Neural progenitor cell (in vitro differentiated cells): Measurements from ENCODE around the gene SLC23A2. TPM values are rescaled to one million over a fixed set of nuclear protein-coding genes. Genes with fewer than 3 reads are reported as not detected.
A peak's percentile ranks its signal among the peaks of the same experiment; 100 is the strongest.
"Not testable (repeated sequence)": the region's sequence is repeated elsewhere in the genome, so short reads cannot be mapped to it uniquely, and the experiment has no call there.

Source experiments
- DNase-seq: peaks from one replicate; pipeline ENCODE4 v3.0.0-alpha.2; 2016; ENCODE audit warnings: low spot score
- H2AFZ ChIP-seq: fragments of 200-600 bp; sonication (generic); replicated peaks from 2 replicates; pipeline ENCODE4 v1.6.1; 2016; ENCODE audit warnings: antibody characterized with exemption
- H3F3A ChIP-seq: fragments of 200-600 bp; sonication (generic); 2 replicates; pipeline ENCODE4 v1.6.1; 2016; ENCODE audit warnings: antibody characterized with exemption, low read depth
- H3K27ac ChIP-seq: fragments of 200-600 bp; sonication (generic); 2 replicates; pipeline ENCODE4 v1.5.1; 2016; ENCODE audit warnings: mild to moderate bottlenecking
- H3K27me3 ChIP-seq: fragments of 200-600 bp; sonication (generic); 2 replicates; pipeline ENCODE4 v1.6.1; 2016; ENCODE audit warnings: mild to moderate bottlenecking, moderate library complexity
- H3K36me3 ChIP-seq: fragments of 200-600 bp; sonication (generic); 2 replicates; pipeline ENCODE4 v1.5.1; 2016
- H3K4me1 ChIP-seq: fragments of 200-600 bp; sonication (generic); 2 replicates; pipeline ENCODE4 v1.6.1; 2016; ENCODE audit warnings: mixed run types
- H3K4me2 ChIP-seq: fragments of 200-600 bp; sonication (generic); 2 replicates; pipeline ENCODE4 v1.6.1; 2016
- H3K4me3 ChIP-seq: fragments of 200-600 bp; sonication (generic); 2 replicates; pipeline ENCODE4 v1.5.1; 2016
- H3K79me2 ChIP-seq: fragments of 200-600 bp; sonication (generic); 2 replicates; pipeline ENCODE4 v1.6.1; 2016; ENCODE audit warnings: low read depth
- H3K9ac ChIP-seq: fragments of 200-600 bp; sonication (generic); 2 replicates; pipeline ENCODE4 v1.6.1; 2016
- H3K9me3 ChIP-seq: fragments of 200-600 bp; sonication (generic); 2 replicates; pipeline ENCODE4 v1.5.1; 2016; ENCODE audit warnings: low read depth
- H4K20me1 ChIP-seq: fragments of 200-600 bp; sonication (generic); 2 replicates; pipeline ENCODE4 v1.6.1; 2016; ENCODE audit warnings: low read depth
- H3K27ac Mint-ChIP-seq: 3 replicates; pipeline ENCODE4 v1.8.0; 2021; ENCODE audit warnings: mixed read lengths
- H3K27me3 Mint-ChIP-seq: 2 replicates; pipeline ENCODE4 v1.8.0; 2022; ENCODE audit warnings: low read depth, mild to moderate bottlenecking, inconsistent platforms, moderate library complexity, mixed read lengths; ENCODE audit not compliant: insufficient read depth
- H3K36me3 Mint-ChIP-seq: 3 replicates; pipeline ENCODE4 v1.8.0; 2021; ENCODE audit warnings: mixed read lengths
- H3K4me1 Mint-ChIP-seq: 3 replicates; pipeline ENCODE4 v1.8.0; 2021; ENCODE audit warnings: mixed read lengths
- H3K4me3 Mint-ChIP-seq: 3 replicates; pipeline ENCODE4 v1.8.0; 2021; ENCODE audit warnings: mild to moderate bottlenecking, moderate library complexity, mixed read lengths
- H3K9me3 Mint-ChIP-seq: 3 replicates; pipeline ENCODE4 v1.8.0; 2020; ENCODE audit warnings: mixed read lengths
- EZH2 ChIP-seq: fragments of 200-600 bp; sonication (generic); IDR thresholded peaks from 2 replicates; pipeline ENCODE4 v1.6.1; 2017; ENCODE audit warnings: antibody characterized with exemption, mild to moderate bottlenecking, moderate library complexity
- EZH2phosphoT487 ChIP-seq: fragments of 200-600 bp; sonication (generic); IDR thresholded peaks from 2 replicates; pipeline ENCODE4 v1.6.1; 2017; ENCODE audit warnings: antibody characterized with exemption
- total RNA-seq: library from RNA; depleted of rRNA; stranded (reverse); fragments of >200 nt; gene quantifications from 2 replicates; pipeline ENCODE4 v1.2.3, GENCODE V29; 2015; ENCODE audit warnings: low replicate concordance
- TF ChIP-seq, protein P1 (sequence below): fragments of 200-600 bp; sonication (generic); IDR thresholded peaks from 2 replicates; pipeline ENCODE4 v1.5.1; 2017; ENCODE audit warnings: antibody characterized with exemption, mild to moderate bottlenecking

The SLC23A2 gene
- total RNA-seq, 1 donor from 2014 or later, result 13.0 TPM

DNA sequence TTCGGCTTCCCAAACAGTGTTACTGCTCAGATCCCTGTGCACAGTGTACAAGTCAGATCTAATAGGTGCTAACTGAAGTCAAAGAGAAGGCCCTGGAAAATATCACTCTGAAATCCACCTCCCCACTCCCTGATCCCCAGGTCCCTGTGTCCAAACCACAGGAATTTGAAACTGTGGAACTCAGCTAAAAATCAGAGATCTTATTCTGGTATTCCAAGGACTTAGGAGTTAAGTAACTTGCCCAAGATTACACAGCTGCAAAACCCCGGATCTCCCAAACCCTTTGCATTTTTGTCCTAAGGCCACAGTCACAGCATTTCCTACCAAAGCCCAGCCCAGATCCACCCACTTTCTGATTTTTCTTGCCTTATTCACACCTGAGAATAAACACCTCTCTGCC is 32.3 kb upstream of the SLC23A2 start:
- TF ChIP-seq, protein P1, sequence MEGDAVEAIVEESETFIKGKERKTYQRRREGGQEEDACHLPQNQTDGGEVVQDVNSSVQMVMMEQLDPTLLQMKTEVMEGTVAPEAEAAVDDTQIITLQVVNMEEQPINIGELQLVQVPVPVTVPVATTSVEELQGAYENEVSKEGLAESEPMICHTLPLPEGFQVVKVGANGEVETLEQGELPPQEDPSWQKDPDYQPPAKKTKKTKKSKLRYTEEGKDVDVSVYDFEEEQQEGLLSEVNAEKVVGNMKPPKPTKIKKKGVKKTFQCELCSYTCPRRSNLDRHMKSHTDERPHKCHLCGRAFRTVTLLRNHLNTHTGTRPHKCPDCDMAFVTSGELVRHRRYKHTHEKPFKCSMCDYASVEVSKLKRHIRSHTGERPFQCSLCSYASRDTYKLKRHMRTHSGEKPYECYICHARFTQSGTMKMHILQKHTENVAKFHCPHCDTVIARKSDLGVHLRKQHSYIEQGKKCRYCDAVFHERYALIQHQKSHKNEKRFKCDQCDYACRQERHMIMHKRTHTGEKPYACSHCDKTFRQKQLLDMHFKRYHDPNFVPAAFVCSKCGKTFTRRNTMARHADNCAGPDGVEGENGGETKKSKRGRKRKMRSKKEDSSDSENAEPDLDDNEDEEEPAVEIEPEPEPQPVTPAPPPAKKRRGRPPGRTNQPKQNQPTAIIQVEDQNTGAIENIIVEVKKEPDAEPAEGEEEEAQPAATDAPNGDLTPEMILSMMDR, result no peak
- no peak for TF ChIP-seq EZH2
- no peak for TF ChIP-seq EZH2phosphoT487
- no peaks in the 10 kb centered on the region for H3K27me3 ChIP-seq
- H3K36me3 ChIP-seq, result no peaks in the 10 kb centered on the region
- H3F3A ChIP-seq, result peaks cover 3% of the 10 kb centered on the region
- H3K27ac ChIP-seq, result no peak overlapping the region
- no peak overlapping the region for H3K4me2 ChIP-seq
- no peak for DNase-seq
- H3K9ac ChIP-seq, result no peak overlapping the region
- H4K20me1 ChIP-seq, result no peaks in the 10 kb centered on the region
- H3K9me3 ChIP-seq, result no peaks in the 10 kb centered on the region
- no peaks in the 10 kb centered on the region for H3K79me2 ChIP-seq
- no peak overlapping the region for H3K4me3 Mint-ChIP-seq
- no peak overlapping the region for H3K4me3 ChIP-seq
- no peaks in the 10 kb centered on the region for H3K36me3 Mint-ChIP-seq
- H3K27me3 Mint-ChIP-seq, result peaks cover 6% of the 10 kb centered on the region
- no peak overlapping the region for H2AFZ ChIP-seq
- H3K9me3 Mint-ChIP-seq, result peaks cover 2% of the 10 kb centered on the region
- peaks cover 13% of the 10 kb centered on the region for H3K4me1 Mint-ChIP-seq
- H3K27ac Mint-ChIP-seq, result no peak overlapping the region
- peaks cover 10% of the 10 kb centered on the region for H3K4me1 ChIP-seq

DNA sequence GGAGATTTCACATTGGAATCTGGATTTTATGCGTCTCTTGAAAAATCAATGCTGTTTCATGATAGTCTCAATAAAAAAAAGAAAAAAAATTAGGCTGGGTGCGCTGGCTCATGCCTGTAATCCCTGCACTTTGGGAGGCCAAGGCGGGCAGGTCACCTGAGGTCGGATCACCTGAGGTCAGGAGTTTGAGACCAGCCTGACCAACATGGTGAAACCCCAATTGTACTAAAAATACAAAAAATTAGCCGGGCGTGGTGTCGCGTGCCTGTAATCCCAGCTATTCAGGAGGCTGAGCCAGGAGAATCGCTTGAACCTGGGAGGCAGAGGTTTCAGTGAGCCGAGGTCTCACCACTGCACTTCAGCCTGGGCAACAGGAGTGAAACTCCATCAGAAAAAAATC is 30.4 kb upstream of the SLC23A2 start:
- not testable (repeated sequence) for H3K4me3 Mint-ChIP-seq, H3K4me2 ChIP-seq, H3K79me2 ChIP-seq, H3K27ac ChIP-seq, H3K27me3 Mint-ChIP-seq, H3K27ac Mint-ChIP-seq, H3K4me3 ChIP-seq, H3K9me3 ChIP-seq, H2AFZ ChIP-seq, DNase-seq, H3F3A ChIP-seq, H3K9ac ChIP-seq, H4K20me1 ChIP-seq, H3K36me3 ChIP-seq, H3K27me3 ChIP-seq, H3K9me3 Mint-ChIP-seq, H3K36me3 Mint-ChIP-seq
- H3K4me1 ChIP-seq, result peaks cover 11% of the 10 kb centered on the region
- H3K4me1 Mint-ChIP-seq, result peaks cover 14% of the 10 kb centered on the region

DNA sequence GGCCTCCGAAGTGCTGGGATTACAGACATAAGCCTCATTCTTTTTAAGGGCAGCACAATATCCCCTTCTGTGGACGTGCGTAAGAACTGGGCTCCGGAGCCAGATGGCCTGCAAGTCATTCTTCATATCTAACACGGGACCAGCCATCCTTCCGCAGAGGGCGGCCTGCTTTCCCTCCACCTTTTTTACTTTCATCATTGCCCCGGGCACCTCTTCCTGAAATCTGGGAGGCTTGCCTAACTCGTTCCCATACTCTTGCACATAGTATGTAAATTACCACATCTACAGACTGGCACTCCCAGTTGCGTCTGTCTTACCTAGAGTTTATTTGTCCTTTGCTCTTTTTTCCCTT is 29.9 kb upstream of the SLC23A2 start:
- Histone ChIP-seq H4K20me1 (no peaks in the 10 kb centered on the region), H3K9ac (no peak overlapping the region), H3K27ac (no peak overlapping the region), H3K4me2 (no peak overlapping the region), H2AFZ (no peak overlapping the region), H3K4me3 (no peak overlapping the region), H3K4me1 (peaks cover 11% of the 10 kb centered on the region), H3K36me3 (no peaks in the 10 kb centered on the region), H3K9me3 (no peaks in the 10 kb centered on the region), H3F3A (peaks cover 4% of the 10 kb centered on the region), H3K27me3 (no peaks in the 10 kb centered on the region), H3K79me2 (no peaks in the 10 kb centered on the region)
- Mint-ChIP-seq H3K4me1 (peaks cover 14% of the 10 kb centered on the region), H3K9me3 (peaks cover 7% of the 10 kb centered on the region), H3K27ac (no peak overlapping the region), H3K36me3 (no peaks in the 10 kb centered on the region), H3K27me3 (peaks cover 6% of the 10 kb centered on the region), H3K4me3 (no peak overlapping the region)
- DNase-seq, result no peak
- TF ChIP-seq, protein P1, result no peak
- TF ChIP-seq EZH2 (no peak), EZH2phosphoT487 (no peak)

DNA sequence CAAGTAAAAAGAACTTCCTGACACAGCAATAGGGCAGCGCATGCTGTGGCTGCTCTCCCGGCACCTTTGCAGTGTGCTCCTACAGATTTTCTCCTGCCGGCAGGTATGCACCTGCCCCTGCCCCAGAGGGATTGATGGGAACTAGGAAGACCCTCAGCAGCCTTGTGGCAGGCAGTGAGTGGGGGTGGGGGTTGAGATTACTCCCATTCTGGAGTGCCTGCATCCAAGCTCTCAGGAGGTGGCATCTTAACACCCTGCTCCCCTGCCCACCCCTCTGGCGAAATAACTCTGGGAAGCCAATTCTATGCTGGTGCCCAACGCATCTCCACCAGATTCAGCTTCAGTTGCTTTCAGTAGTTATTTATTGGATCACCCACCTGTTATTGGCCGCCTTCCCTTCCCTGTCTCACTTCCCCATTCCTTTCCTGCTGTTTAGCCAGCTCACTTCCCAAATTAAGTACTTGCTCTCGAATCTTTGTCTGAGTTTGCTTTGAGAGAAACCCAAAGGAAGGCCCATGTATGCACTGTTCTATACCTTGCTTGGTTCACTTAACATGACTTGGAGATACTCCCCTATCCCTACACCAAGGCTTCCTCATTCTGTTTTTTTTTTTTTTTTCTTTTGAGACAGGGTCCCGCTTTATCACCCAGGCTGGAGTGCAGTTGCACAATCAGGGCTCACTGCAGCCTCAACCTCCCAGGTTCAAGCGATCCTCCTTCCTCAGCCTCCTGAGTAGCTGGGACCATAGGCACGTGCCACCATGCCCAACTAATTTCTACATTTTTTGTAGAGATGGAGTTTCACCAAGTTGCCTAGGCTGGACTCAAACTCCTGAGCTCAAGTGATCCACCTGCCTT is 29.3 kb upstream of the SLC23A2 start:
- Mint-ChIP-seq H3K4me3 (no peak overlapping the region), H3K9me3 (peaks cover 7% of the 10 kb centered on the region), H3K4me1 (peaks cover 14% of the 10 kb centered on the region), H3K36me3 (no peaks in the 10 kb centered on the region), H3K27me3 (peaks cover 6% of the 10 kb centered on the region), H3K27ac (no peak overlapping the region)
- Histone ChIP-seq H3K79me2 (no peaks in the 10 kb centered on the region), H3K9ac (no peak overlapping the region), H3K4me2 (no peak overlapping the region), H3K36me3 (no peaks in the 10 kb centered on the region), H3K27me3 (no peaks in the 10 kb centered on the region), H3K4me3 (no peak overlapping the region), H3K27ac (no peak overlapping the region), H3K4me1 (peaks cover 11% of the 10 kb centered on the region), H4K20me1 (no peaks in the 10 kb centered on the region), H2AFZ (no peak overlapping the region), H3K9me3 (no peaks in the 10 kb centered on the region), H3F3A (peaks cover 4% of the 10 kb centered on the region)
- DNase-seq, result no peak
- TF ChIP-seq EZH2phosphoT487 (no peak), EZH2 (no peak)
- TF ChIP-seq, protein P1, result no peak

DNA sequence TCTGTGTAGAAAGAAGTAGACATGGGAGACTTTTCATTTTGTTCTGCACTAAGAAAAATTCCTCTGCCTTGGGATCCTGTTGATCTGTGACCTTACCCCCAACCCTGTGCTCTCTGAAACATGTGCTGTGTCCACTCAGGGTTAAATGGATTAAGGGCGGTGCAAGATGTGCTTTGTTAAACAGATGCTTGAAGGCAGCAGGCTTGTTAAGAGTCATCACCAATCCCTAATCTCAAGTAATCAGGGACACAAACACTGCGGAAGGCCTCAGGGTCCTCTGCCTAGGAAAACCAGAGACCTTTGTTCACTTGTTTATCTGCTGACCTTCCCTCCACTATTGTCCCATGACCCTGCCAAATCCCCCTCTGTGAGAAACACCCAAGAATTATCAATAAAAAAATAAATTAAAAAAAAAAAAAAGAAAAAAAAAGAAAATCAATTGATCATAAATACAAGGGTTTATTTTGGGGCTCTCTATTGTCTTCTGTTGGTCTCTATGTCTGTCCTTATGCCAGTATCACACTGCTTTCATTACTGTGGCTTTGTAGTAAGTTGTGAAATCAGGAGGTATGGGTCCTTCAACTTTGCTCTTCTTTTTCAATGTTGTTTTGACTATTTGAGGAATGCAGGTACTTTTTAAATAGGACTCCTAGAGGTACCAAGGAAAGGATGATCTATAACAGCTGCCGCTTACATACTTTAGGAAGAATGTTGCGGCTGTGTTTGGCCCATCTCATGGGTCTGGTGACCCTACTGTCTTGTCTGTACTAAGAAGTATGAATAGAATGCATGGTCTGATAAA is 27.1 kb upstream of the SLC23A2 start:
- peak overlapping the region; percentile 84 for H3K27ac Mint-ChIP-seq
- not testable (repeated sequence) for H3K9ac ChIP-seq, H3K36me3 Mint-ChIP-seq, H3F3A ChIP-seq, H3K4me3 Mint-ChIP-seq, H3K79me2 ChIP-seq, H3K9me3 Mint-ChIP-seq, H2AFZ ChIP-seq, H3K27me3 ChIP-seq, H3K4me3 ChIP-seq, H3K9me3 ChIP-seq, H3K27me3 Mint-ChIP-seq, H4K20me1 ChIP-seq, DNase-seq, H3K36me3 ChIP-seq
- peaks cover 11% of the 10 kb centered on the region for H3K4me1 ChIP-seq
- peak overlapping the region; percentile 78 for H3K27ac ChIP-seq
- peaks cover 14% of the 10 kb centered on the region for H3K4me1 Mint-ChIP-seq
- H3K4me2 ChIP-seq, result peak overlapping the region; percentile 4
